ENCODE measurements around the gene MUC20.
"Not testable (repeated sequence)": the region's sequence is repeated elsewhere in the genome, so short reads cannot be mapped to it uniquely, and the experiment has no call there.

Gene MUC20

DNA sequence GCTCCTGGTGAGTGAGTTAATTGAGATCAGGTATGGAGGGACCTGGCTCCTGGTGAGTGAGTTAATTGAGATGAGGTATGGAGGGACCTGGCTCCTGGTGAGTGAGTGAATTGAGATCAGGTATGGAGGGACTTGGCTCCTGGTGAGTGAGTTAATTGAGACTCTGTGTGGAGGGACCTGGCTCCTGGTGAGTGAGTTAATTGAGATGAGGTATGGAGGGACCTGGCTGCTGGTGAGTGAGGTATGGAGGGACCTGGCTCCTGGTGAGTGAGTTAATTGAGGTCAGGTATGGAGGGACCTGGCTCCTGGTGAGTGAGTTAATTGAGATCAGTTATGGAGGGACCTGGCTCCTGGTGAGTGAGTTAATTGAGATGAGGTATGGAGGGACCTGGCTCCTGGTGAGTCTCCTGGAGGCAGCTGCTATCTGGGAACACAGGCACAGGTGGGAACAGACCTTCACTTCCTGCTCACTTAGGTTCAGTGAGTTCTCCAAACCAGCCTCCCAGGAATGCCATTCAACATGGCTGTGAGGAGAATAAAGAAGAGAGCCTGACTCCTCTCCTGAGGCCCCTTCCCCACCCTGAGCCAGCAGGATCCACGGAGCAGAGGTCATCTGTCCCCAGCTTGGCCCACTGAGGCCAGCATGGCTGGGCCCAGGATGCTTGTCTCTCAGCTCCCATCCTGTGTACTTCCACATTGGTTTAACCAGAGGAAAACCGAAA lies 9.5 kb upstream of the MUC20 start:
- DNase-seq, result not testable (repeated sequence)

GRCh38 chr3:195711813-195712534 lies 8.8 kb upstream of the MUC20 start:
- no peak for DNase-seq

DNA sequence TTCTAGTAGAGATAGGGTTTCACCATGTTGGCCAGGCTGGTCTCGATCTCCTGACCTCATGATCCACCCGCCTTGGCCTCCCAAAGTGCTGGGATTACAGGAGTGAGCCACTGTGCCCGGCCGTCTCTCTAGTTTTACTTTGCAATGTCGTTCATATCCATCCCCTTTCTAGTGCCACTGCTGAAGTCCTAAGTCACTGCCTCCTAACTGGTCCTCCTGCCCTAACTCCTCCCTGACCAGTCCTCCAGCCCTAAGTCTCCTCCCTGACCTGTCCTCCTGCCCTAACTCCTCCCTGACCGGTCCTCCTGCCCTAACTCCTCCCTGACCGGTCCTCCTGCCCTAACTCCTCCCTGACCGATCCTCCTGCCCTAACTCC lies 8.3 kb upstream of the MUC20 start:
- not testable (repeated sequence) for DNase-seq

DNA sequence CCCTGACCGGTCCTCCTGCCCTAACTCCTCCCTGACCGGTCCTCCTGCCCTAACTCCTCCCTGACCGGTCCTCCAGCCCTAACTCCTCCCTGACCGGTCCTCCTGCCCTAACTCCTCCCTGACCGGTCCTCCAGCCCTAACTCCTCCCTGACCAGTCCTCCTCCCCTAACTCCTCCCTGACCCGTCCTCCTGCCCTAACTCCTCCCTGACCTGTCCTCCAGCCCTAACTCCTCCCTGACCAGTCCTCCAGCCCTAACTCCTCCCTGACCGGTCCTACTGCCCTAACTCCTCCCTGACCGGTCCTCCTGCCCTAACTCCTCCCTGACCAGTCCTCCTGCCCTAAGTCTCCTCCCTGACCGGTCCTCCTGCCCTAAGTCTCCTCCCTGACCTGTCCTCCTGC lies 7.6 kb upstream of the MUC20 start:
- not testable (repeated sequence) for DNase-seq

DNA sequence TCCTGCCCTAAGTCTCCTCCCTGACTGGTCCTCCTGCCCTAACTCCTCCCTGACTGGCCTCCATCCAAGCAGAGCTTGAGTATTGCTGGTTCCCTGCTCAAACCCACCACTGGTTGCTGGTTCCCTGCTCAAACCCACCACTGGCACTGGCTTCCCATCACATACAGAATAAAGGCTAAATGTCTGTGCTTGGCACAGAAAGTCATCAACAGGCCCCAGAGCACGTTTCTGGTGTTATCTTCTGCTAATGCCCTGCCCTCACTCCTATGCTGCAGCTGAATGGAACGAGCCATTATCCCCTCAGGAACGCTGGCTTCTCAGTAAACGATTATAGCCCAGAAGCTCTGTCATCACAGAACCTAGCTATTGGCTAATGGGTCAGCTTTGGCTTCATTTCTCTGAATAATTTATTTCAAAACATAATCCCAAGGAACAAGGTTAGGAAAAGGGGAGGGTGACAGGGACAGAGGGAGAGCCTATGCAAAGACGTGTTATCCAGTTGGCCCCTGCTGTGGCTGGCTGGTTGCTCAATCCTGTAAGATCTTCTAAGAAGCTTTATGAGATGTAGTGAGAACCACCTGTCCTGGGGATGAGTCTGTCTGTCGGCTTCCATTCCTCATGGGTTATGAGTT lies 6.3 kb upstream of the MUC20 start:
- no peak for DNase-seq

- DNase-seq, result no peak
Measured at GRCh38 chr3:195715134-195715533, 5.6 kb upstream of the MUC20 start.

DNA sequence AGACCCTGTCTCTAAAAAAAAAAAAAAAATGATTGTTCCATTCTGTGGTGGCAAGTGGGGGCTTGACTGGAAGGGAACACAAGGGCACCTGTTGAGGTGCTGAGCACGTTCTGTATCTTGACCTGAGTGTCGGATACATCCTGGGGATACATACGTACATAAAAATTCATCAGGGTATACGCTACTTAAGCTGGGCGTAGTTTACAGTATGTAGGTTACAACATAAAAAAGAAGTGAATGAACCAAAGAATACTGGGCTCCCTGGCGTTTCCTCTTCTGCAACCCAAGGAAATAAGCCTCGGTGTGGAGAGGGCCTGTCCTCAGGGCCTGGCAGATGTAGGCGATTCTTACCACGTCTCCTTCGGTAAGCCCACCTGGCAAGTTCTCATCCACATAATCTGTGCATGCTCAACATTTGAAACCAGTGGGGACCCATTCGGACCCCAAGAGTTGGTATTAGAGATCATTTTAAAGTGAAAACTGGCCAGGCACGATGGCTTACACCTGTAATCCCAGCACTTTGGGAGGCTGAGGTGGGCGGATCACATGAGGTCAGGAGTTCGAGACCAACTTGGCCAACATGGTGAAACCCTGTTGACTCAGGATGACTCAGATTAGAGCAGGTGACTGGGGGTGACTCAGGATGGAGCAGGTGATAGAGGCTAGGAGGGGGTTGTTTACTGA lies 5.1 kb upstream of the MUC20 start:
- no peak for DNase-seq

DNA sequence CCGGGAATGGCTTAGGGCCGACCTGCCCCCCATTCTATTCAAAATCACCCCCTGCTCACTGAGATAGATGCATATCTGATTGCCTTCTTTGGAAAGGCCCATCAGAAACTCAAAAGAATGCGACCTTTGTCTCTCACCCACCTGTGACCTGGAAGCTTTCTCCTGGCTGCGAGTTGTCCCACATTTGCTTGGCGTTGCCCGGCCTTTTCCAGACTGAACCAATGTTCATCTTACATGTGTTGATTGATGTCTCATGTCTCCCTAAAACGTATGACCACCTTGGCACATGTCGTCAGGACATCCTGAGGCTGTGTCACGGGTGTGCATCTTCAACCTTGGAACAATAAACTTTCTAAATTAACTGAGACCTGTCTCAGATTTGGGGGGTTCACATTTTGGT lies 3.4 kb upstream of the MUC20 start:
- DNase-seq, result no peak

- DNase-seq, result no peak
Measured at GRCh38 chr3:195717852-195718476, 2.8 kb upstream of the MUC20 start.

DNA sequence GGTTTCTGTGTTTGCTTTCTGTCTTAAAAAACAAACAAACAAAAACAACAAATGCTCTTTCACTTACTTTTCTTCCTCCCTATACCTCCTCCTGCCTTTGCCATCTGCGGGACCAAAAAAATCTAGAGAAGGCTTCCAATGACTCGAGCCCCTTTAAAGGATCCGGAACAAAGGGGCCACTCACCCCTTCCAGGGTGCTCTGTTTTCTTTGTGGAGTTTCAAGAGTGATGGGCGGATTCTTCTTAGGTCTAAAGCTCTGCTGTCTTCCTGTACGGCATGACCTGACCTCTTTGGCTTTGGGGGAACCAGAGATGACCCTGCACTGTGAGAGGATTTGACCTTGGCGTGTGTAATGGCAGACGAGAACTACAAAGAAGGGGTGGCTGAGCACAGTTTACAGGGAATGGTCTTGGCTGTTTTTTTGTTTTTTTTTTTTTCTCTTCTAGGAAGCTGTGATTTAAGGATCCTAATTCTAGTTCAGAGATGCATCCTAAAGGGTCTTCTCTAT lies 2.2 kb upstream of the MUC20 start:
- DNase-seq, result no peak

GRCh38 chr3:195719514-195720254 lies 1.1 kb upstream of the MUC20 start:
- DNase-seq, result not testable (repeated sequence)

DNA sequence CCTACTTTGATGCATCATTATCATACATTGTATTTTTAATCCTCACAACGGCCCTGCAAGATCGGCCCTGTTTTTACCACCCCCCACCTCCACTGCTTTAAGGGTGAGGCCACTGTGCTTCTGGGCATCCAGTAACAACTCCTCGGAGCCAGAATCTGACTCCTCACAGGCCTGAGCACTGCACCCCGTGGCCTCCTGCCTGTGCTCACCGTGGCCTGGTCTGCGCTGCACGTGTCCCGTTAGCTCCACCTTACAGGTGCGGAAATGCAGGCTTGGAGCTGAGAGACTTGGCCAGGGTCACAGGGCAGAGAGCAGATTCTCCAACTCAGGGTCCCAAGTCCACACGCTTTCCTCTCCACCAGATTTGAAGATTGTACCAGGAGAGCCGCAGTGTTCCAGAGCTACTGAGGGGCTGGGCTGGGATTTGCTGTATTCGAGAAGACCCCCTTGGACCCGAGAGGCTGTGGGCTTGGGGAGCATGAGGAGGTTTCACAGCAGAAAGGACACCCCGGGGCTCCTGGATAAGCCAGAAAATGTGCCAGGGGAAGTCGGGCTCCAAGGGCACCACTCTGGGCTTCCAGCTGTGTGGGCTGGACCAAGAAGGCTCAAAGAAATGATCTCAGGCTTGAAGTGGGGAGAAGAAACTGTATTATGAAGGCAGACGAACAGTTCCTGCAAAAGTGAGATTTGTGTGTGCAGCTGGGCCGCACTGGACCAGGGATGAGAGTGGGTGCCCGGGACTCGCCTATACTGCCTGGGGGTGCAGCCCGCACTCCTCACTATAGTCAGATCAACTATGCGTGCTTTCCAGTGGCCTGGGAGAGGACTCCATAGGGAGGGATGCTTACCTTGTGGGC lies 1.6 kb downstream of the MUC20 start:
- not testable (repeated sequence) for DNase-seq

GRCh38 chr3:195722996-195723345 lies 2.2 kb downstream of the MUC20 start:
- DNase-seq, result not testable (repeated sequence)

GRCh38 chr3:195724363-195724762 lies 3.6 kb downstream of the MUC20 start:
- not testable (repeated sequence) for DNase-seq

- not testable (repeated sequence) for DNase-seq
Measured at GRCh38 chr3:195725916-195726740, 5.3 kb downstream of the MUC20 start.

DNA sequence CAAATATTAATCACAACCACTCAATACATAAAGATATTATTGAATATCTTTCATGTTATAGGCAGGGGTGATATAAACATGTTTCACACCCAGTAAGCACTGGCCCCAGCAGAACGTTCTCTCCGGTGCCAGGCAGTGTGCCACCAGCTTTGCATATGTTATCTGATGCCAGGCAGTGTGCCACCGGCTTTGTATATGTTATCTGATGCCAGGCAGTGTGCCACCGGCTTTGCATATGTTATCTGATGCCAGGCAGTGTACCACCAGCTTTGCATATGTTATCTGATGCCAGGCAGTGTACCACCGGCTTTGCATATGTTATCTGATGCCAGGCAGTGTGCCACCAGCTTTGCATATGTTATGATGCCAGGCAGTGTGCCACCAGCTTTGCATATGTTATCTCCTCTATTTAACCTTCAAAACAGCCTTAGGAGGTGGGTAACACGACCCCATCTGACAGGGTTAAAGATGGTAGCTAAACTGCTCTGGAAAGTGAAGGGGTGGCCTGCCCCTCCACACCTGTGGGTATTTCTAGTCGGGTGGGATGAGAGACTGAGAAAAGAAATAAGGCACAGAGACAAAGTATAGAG lies 6.9 kb downstream of the MUC20 start:
- DNase-seq, result no peak

DNA sequence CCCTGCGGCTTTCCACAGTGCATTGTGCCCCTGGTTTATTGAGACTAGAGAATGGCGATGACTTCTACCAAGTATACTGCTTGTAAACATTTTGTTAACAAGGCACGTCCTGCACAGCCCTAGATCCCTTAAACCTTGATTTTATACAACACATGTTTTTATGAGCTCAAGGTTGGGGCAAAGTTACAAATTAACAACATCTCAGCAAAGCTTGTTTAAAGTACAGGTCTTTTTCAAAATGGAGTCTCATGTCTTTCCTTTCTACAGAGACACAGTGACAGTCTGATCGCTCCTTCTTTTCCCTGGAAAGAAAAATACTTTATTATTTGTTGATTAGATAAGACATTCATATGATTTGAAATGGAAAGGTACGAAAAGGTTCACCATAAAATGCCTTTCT lies 8.0 kb downstream of the MUC20 start:
- DNase-seq, result not testable (repeated sequence)

GRCh38 chr3:195729476-195730251 lies 8.9 kb downstream of the MUC20 start:
- no peak for DNase-seq

DNA sequence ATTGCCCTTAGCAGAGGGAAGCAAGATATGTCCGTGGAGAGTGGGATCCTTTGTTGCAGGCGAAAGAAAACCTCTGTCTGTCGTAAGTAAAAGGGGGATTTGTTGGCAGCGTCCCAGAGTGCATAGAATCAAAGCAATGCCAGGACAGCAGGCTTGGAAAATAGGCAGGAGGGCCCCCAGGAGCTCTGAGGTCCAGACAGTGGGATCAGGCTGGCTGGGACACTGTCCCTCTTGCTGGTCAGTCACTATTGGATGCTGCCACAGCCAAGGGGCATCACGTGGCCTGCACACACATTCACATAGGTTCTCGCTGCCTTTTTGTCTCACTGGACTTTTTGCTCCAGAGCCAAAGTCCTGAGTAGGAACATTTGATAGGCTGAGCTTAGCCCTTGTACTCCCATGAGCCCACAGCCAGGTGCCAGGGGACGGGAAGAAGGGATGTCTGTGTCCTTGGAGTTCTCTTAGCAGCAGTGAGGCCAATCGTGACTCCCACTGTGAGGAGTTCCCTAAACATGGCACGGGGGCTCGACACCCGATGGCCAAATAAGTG lies 10.7 kb downstream of the MUC20 start:
- DNase-seq, result no peak

All from bone marrow (tissue), 2 donors.